Uterus (tissue), 4 donors: Measurements from ENCODE around the gene PCID2. TPM values are rescaled to one million over a fixed set of nuclear protein-coding genes. Genes with fewer than 3 reads are reported as not detected.

Source experiments
- DNase-seq, 2 donors: peaks; one replicate each; pipeline ENCODE4 v3.0.0-alpha.2; 2019 to 2020
- H3K27ac ChIP-seq, 2 donors: fragments of 200-600 bp; sonication (generic); 1 replicate in 1 of 2; 2 replicates in 1 of 2; pipeline ENCODE4 v1.5.1; 2016 to 2018
- H3K27me3 ChIP-seq, 2 donors: fragments of 200-600 bp; sonication (generic); one replicate each; pipeline ENCODE4 v1.5.1; 2018 to 2019; ENCODE audit warnings: control low read depth in 1 of 2
- H3K36me3 ChIP-seq, 2 donors: fragments of 200-600 bp; sonication (generic); one replicate each; pipeline ENCODE4 v1.5.1; 2019; ENCODE audit warnings: control low read depth in 1 of 2
- H3K4me1 ChIP-seq, 2 donors: fragments of 200-600 bp; sonication (generic); one replicate each; pipeline ENCODE4 v1.5.1; 2018 to 2019; ENCODE audit warnings: control low read depth in 1 of 2
- H3K4me3 ChIP-seq, 2 donors: fragments of 200-600 bp; sonication (generic); 1 replicate in 1 of 2; 2 replicates in 1 of 2; pipeline ENCODE4 v1.5.1; 2018 to 2019; ENCODE audit warnings: mild to moderate bottlenecking in 1 of 2
- H3K9me3 ChIP-seq, 2 donors: fragments of 200-600 bp; sonication (generic); one replicate each; pipeline ENCODE4 v1.5.1; 2019; ENCODE audit warnings: control low read depth in 1 of 2
- POLR2A ChIP-seq, 2 donors: fragments of 450-650 bp; IDR thresholded peaks; one replicate each; pipeline ENCODE4 v1.6.1; 2016; ENCODE audit warnings: antibody characterized with exemption in 2 of 2, mild to moderate bottlenecking in 1 of 2, moderate library complexity in 1 of 2
- intact Hi-C: fragments of 100-400 bp; cut with DNase I; formaldehyde crosslinking; loops from one replicate; pipeline ENCODE4 v1.15.1; 2023; ENCODE audit warnings: low total_unique reads
- total RNA-seq, 4 donors: library from RNA; depleted of rRNA in 3 of 4; stranded (reverse); fragments of >200 nt in 3 of 4; gene quantifications; one replicate each; pipeline versions ENCODE4 v1.1.0 to v1.2.4, GENCODE V29; 2014 to 2023
- TF ChIP-seq, protein P1 (sequence below), 4 experiments: fragments of 200-600 bp in 2 of 4; fragments of 450-650 bp in 2 of 4; sonication (generic) in 2 of 4; IDR thresholded peaks; one replicate each; pipeline ENCODE4 v1.5.1; 2016 to 2019; ENCODE audit warnings: antibody characterized with exemption in 4 of 4, mild to moderate bottlenecking in 2 of 4, moderate library complexity in 1 of 4
- donor health status: DM: yes; HTN: yes; CAD: no.

PCID2 gene
- total RNA-seq, 4 donors from 2014 or later = 35.9 to 75.6 (median 70.7) TPM

DNA sequence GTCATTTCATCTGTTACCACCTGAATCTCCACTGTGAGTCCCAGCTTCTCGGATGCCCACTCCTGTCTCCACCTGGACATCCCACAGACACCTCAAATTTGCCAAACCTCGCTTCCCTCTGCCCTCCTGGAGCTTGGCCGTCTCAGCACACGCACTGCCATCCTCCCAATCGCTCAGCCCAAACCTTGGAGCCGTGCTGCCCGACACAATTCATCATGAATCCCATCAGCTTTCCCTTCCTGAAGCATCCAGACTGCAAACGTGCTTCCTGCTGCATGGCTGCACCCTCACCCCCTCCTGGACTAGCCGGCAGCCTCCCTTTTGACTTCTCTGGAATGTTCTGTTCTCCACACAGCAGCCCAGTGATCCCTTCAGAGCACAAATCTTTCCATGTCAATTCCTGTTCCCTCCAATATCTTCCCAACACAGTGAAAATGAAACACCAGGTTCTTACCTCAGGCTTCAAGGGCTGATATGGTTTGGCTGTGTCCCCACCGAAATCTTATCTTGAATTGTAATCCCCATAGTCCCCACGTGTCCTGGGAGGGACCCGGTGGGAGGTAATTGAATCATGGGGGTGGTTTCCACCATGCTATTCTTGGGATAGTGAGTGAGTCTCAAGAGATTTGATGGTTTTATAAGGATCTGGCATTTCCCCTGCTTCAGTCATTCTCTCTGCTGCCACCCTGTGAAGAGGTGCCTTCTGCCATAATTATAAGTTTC lies 51.1 kb downstream of the PCID2 start:
- DNase-seq = no peak
- peaks cover 0 to 5% of the 10 kb centered on the region in 2 donors for H3K4me1 ChIP-seq
- intact Hi-C loops = no loop called here
- H3K4me3 ChIP-seq = no peak overlapping the region
- no peaks in the 10 kb centered on the region for H3K9me3 ChIP-seq
- TF ChIP-seq, protein P1, sequence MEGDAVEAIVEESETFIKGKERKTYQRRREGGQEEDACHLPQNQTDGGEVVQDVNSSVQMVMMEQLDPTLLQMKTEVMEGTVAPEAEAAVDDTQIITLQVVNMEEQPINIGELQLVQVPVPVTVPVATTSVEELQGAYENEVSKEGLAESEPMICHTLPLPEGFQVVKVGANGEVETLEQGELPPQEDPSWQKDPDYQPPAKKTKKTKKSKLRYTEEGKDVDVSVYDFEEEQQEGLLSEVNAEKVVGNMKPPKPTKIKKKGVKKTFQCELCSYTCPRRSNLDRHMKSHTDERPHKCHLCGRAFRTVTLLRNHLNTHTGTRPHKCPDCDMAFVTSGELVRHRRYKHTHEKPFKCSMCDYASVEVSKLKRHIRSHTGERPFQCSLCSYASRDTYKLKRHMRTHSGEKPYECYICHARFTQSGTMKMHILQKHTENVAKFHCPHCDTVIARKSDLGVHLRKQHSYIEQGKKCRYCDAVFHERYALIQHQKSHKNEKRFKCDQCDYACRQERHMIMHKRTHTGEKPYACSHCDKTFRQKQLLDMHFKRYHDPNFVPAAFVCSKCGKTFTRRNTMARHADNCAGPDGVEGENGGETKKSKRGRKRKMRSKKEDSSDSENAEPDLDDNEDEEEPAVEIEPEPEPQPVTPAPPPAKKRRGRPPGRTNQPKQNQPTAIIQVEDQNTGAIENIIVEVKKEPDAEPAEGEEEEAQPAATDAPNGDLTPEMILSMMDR (IDR thresholded peaks at IDR 0.05) = no peak
- TF ChIP-seq POLR2A (IDR thresholded peaks at IDR 0.05) = no peak
- no peak overlapping the region for H3K27ac ChIP-seq
- no peaks in the 10 kb centered on the region for H3K27me3 ChIP-seq
- H3K36me3 ChIP-seq = no peaks in the 10 kb centered on the region

DNA sequence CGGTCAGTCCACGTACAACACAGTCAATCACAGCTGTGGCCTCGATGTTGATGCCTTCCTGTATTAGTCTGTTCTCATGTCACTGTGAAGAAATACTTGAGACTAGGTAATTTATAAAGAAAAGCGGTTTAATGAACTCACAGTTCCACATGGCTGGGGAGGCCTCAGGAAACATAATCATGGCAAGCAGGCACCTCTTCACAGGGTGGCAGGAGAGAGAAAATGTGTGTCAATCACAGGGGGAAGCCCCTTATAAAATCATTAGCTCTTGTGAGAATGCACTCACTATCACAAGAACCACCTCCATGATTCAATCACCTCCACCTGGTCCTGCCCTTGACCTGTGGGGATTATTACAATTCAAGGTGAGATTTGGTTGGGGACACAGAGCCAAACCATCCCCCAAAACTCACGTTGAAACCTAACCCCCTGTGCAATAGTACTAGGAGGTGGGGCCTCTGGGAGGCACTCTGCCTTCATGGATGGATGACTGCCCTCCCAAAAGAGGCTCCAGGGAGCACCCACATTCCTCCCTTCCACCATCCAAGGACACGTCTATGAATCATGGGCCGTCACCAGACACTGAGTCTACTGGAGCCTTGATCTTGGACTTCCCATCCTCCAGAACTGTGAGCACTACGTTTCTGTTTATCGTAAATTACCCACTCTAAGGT lies 52.4 kb downstream of the PCID2 start:
- Histone ChIP-seq H3K27me3 (no peaks in the 10 kb centered on the region), H3K27ac (no peak overlapping the region), H3K36me3 (no peaks in the 10 kb centered on the region), H3K4me1 (peaks cover 0 to 5% of the 10 kb centered on the region in 2 donors), H3K4me3 (no peak overlapping the region), H3K9me3 (no peaks in the 10 kb centered on the region)
- TF ChIP-seq, protein P1 (IDR thresholded peaks at IDR 0.05) = no peak
- TF ChIP-seq POLR2A (IDR thresholded peaks at IDR 0.05) = no peak
- intact Hi-C loops = no loop called here
- DNase-seq = no peak

DNA sequence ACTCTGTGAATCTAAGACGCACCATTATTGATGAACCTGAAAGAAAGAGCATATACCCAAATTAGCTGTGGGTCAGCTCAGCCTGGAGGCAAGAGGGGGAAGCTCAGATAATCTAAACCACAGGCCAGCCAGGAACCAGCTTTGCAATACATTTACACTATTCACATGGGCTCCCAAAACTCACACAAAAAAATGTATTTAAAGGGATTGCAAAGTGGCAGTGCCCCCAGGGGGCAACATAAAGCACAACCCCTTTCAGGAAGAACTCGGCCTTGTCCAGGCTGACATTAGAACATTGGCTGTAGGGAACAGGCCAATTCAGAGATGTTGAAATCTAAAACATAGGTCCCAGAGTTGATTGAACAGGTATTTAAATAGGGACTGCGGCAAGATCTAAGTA lies 53.3 kb downstream of the PCID2 start:
- Histone ChIP-seq H3K4me1 (peaks cover 0 to 5% of the 10 kb centered on the region in 2 donors), H3K27ac (peak overlapping the region in 1 of 2 donors; percentile 75), H3K27me3 (no peaks in the 10 kb centered on the region), H3K36me3 (no peaks in the 10 kb centered on the region), H3K9me3 (no peaks in the 10 kb centered on the region), H3K4me3 (no peak overlapping the region)
- TF ChIP-seq, protein P1 (IDR thresholded peaks at IDR 0.05) = no peak
- TF ChIP-seq POLR2A (IDR thresholded peaks at IDR 0.05) = no peak
- no peak for DNase-seq
- intact Hi-C loops = no loop called here

GRCh38 chr13:113153810-113154748 lies 54.4 kb downstream of the PCID2 start:
- H3K36me3 ChIP-seq = no peaks in the 10 kb centered on the region
- TF ChIP-seq, protein P1 (IDR thresholded peaks at IDR 0.05) = no peak
- TF ChIP-seq POLR2A (IDR thresholded peaks at IDR 0.05) = peak; percentile 50 to 62
- DNase-seq = peak; percentile 77 to 78
- no peaks in the 10 kb centered on the region for H3K27me3 ChIP-seq
- H3K4me3 ChIP-seq = peak overlapping the region; percentile 41 to 58
- intact Hi-C loops = no loop called here
- no peaks in the 10 kb centered on the region for H3K9me3 ChIP-seq
- H3K4me1 ChIP-seq = peaks cover 0 to 5% of the 10 kb centered on the region in 2 donors
- H3K27ac ChIP-seq = peak overlapping the region; percentile 73 to 84
